Keratinocyte (primary cell): Measurements from ENCODE around the gene PYDC1.

Experiments
- CTCF ChIP-seq, 3 experiments: IDR thresholded peaks in 1 of 3; conservative IDR thresholded peaks in 1 of 3; optimal IDR thresholded peaks in 1 of 3; 2 replicates in 2 of 3; 3 replicates in 1 of 3; pipeline versions ENCODE3 to v1.5.1; 2011; ENCODE audit warnings: low read length in 3 of 3, mild to moderate bottlenecking in 3 of 3, moderate library complexity in 2 of 3, control low read depth in 1 of 3, inconsistent platforms in 1 of 3; ENCODE audit not compliant: insufficient read depth in 2 of 3; ENCODE audit errors: extremely low read depth in 1 of 3
- EZH2 ChIP-seq: IDR thresholded peaks from one replicate; pipeline ENCODE4 v1.6.1; 2012; ENCODE audit warnings: inconsistent platforms, mild to moderate bottlenecking, low read length, moderate library complexity

- no peak for TF ChIP-seq EZH2
- TF ChIP-seq CTCF (optimal IDR thresholded peaks at IDR 0.05 in 1 of 3, IDR thresholded peaks at IDR 0.05 in 1 of 3, conservative IDR thresholded peaks at IDR 0.05 in 1 of 3; ENCODE audit: extremely low read depth in 1 of 3, insufficient read depth in 2 of 3, low read length in 3 of 3): no peak
Measured at GRCh38 chr16:31214708-31215286, 2.1 kb downstream of the PYDC1 start.
